Measurements from ENCODE around the gene OSBP2.

Gene OSBP2

GRCh38 chr22:30873661-30874060 is 179.0 kb downstream of the OSBP2 start:
- Histone ChIP-seq H3K4me2 (ENCODE audit: low read length) (no peak overlapping the region), H3K27ac (ENCODE audit: low read depth, low read length) (no peak overlapping the region), H3K4me3 (ENCODE audit: low read length) (no peak overlapping the region), H3K9me3 (ENCODE audit: control insufficient read depth, insufficient read depth, low read length) (no peaks in the 10 kb centered on the region), H3K4me1 (ENCODE audit: control insufficient read depth, low read length) (no peaks in the 10 kb centered on the region), H3K9me2 (replicated peaks; ENCODE audit: control insufficient read depth, low read length) (no peaks in the 10 kb centered on the region), H3K36me3 (ENCODE audit: control insufficient read depth, low read length) (no peaks in the 10 kb centered on the region), H4K20me1 (ENCODE audit: control insufficient read depth, insufficient read depth, low read depth, low read length) (no peaks in the 10 kb centered on the region), H3K27me3 (ENCODE audit: control insufficient read depth, low read length) (no peaks in the 10 kb centered on the region; the same call in 1 of the 2 replicates), H3F3A (ENCODE audit: control insufficient read depth, insufficient read depth) (no peaks in the 10 kb centered on the region), H3K79me2 (ENCODE audit: control insufficient read depth, low read length) (no peaks in the 10 kb centered on the region)
- no peak for TF ChIP-seq EZH2phosphoT487 (IDR thresholded peaks at IDR 0.05; ENCODE audit: borderline replicate concordance, low read length)

- no peaks in the 10 kb centered on the region; the same call in 1 of the 2 replicates for H3K27me3 ChIP-seq (ENCODE audit: control insufficient read depth, low read length)
- H4K20me1 ChIP-seq (ENCODE audit: control insufficient read depth, insufficient read depth, low read depth, low read length) = no peaks in the 10 kb centered on the region
- H3K4me2 ChIP-seq (ENCODE audit: low read length) = no peak overlapping the region
- H3K27ac ChIP-seq (ENCODE audit: low read depth, low read length) = no peak overlapping the region
- no peaks in the 10 kb centered on the region for H3K9me3 ChIP-seq (ENCODE audit: control insufficient read depth, insufficient read depth, low read length)
- no peaks in the 10 kb centered on the region for H3K9me2 ChIP-seq (replicated peaks; ENCODE audit: control insufficient read depth, low read length)
- H3K79me2 ChIP-seq (ENCODE audit: control insufficient read depth, low read length) = no peaks in the 10 kb centered on the region
- no peak overlapping the region for H3K4me3 ChIP-seq (ENCODE audit: low read length)
- no peak for TF ChIP-seq EZH2phosphoT487 (IDR thresholded peaks at IDR 0.05; ENCODE audit: borderline replicate concordance, low read length)
- no peak for TF ChIP-seq CTCF (IDR thresholded peaks at IDR 0.05; ENCODE audit: low read depth, low read length, poor library complexity, severe bottlenecking)
- no peaks in the 10 kb centered on the region for H3K36me3 ChIP-seq (ENCODE audit: control insufficient read depth, low read length)
- no peaks in the 10 kb centered on the region for H3F3A ChIP-seq (ENCODE audit: control insufficient read depth, insufficient read depth)
- no peaks in the 10 kb centered on the region for H3K4me1 ChIP-seq (ENCODE audit: control insufficient read depth, low read length)
Observed at GRCh38 chr22:30874431-30875370, 180.0 kb downstream of the OSBP2 start.

DNA sequence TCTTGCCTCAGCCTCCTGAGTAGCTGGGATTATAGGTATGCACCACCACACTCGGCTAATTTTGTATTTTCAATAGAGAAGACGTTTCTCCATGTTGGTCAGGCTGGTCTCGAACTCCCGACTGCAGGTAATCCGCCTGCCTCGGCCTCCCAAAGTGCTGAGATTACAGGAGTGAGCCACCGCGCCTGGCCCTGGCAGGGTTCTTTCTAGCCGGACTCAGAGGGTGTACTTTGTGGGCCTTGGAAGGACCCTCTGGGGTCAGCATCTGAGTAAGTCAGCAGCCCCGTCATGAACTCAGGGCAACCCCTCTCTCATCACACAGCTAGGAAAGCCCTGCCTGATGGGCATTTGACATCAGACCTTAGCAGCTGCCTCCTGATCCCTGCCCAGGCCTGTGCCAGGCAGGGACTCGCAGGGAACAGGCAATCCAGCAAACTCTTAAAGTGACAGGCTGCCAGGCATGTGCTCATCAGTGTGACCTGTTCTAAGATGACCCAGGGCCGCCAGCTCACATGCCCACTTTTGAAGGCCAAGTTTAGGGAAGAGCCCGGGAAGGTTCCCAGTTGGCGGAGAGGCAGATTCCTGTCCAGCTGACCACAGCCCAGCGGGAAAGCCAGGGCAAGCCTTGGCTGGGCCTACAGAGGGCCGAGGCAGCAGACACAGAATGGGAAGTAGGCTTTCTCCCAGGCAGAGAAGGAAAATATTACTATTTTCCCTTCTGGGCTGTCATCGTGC is 181.0 kb downstream of the OSBP2 start:
- no peaks in the 10 kb centered on the region for H3K9me3 ChIP-seq (ENCODE audit: control insufficient read depth, insufficient read depth, low read length)
- no peaks in the 10 kb centered on the region for H3K4me1 ChIP-seq (ENCODE audit: control insufficient read depth, low read length)

More for the DNA sequence above, 181.0 kb downstream of the OSBP2 start:
- TF ChIP-seq CTCF (IDR thresholded peaks at IDR 0.05; ENCODE audit: low read depth, low read length, poor library complexity, severe bottlenecking) = no peak
- TF ChIP-seq EZH2phosphoT487 (IDR thresholded peaks at IDR 0.05; ENCODE audit: borderline replicate concordance, low read length) = no peak
- no peaks in the 10 kb centered on the region for H3K79me2 ChIP-seq (ENCODE audit: control insufficient read depth, low read length)
- no peaks in the 10 kb centered on the region for H3K9me2 ChIP-seq (replicated peaks; ENCODE audit: control insufficient read depth, low read length)
- no peak overlapping the region for H3K4me2 ChIP-seq (ENCODE audit: low read length)
- no peak overlapping the region for H3K4me3 ChIP-seq (ENCODE audit: low read length)
- no peaks in the 10 kb centered on the region for H3F3A ChIP-seq (ENCODE audit: control insufficient read depth, insufficient read depth)
- H3K36me3 ChIP-seq (ENCODE audit: control insufficient read depth, low read length) = no peaks in the 10 kb centered on the region
- no peaks in the 10 kb centered on the region for H4K20me1 ChIP-seq (ENCODE audit: control insufficient read depth, insufficient read depth, low read depth, low read length)
- H3K27ac ChIP-seq (ENCODE audit: low read depth, low read length) = no peak overlapping the region
- H3K27me3 ChIP-seq (ENCODE audit: control insufficient read depth, low read length) = no peaks in the 10 kb centered on the region; the same call in 1 of the 2 replicates
